ENCODE measurements around the gene IL17RE. TPM values are rescaled to one million over a fixed set of nuclear protein-coding genes. Genes with fewer than 3 reads are reported as not detected.
A peak's percentile ranks its signal among the peaks of the same experiment; 100 is the strongest.

Gene IL17RE
- total and polyA plus RNA-seq, 2 of the 13 experiments (the other 11 are each of a cell fraction or from before 2014, with no cell fraction given): 14.5 to 24.1 TPM

DNA sequence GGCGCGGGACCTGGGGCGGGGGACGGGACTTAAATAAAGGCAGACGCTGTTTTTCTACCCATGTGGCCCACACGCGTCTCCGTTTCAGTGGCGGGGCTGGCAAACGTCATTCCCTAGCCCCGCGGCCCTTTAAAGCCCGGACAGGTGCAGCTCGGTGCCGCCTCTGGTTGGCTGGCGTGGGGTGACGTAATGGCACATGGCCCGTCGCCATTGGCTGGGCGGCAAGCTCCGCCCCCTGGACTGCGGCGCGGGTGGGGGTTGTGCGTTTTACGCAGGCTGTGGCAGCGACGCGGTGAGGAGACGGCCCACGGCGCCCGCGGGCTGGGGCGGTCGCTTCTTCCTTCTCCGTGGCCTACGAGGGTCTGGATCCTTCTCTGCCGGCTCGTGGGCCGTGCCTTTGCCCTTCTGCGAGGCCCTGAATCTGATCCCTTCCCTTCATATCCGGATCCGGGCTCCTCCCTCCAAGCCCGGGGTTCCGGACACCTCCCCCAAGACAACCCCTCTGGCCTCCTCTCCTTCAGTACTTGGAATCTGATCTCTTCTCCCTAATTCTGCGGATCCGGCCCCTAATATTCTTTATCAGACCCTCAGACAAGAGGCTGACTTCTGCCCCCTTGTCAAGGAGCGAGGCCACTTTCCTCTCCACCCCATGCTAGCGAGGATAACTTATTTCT lies 31.1 kb downstream of the IL17RE start, which contains the start of gene CRELD1 (continued):
- TF ChIP-seq, protein P1, sequence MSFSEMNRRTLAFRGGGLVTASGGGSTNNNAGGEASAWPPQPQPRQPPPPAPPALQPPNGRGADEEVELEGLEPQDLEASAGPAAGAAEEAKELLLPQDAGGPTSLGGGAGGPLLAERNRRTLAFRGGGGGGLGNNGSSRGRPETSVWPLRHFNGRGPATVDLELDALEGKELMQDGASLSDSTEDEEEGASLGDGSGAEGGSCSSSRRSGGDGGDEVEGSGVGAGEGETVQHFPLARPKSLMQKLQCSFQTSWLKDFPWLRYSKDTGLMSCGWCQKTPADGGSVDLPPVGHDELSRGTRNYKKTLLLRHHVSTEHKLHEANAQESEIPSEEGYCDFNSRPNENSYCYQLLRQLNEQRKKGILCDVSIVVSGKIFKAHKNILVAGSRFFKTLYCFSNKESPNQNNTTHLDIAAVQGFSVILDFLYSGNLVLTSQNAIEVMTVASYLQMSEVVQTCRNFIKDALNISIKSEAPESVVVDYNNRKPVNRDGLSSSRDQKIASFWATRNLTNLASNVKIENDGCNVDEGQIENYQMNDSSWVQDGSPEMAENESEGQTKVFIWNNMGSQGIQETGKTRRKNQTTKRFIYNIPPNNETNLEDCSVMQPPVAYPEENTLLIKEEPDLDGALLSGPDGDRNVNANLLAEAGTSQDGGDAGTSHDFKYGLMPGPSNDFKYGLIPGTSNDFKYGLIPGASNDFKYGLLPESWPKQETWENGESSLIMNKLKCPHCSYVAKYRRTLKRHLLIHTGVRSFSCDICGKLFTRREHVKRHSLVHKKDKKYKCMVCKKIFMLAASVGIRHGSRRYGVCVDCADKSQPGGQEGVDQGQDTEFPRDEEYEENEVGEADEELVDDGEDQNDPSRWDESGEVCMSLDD (CRISPR knock-in tag; IDR thresholded peaks at IDR 0.05; ENCODE audit: borderline replicate concordance): no peak
- TF ChIP-seq CREB1 (IDR thresholded peaks at IDR 0.05) (peak; percentile 92), CREB1 (CRISPR knock-in tag; IDR thresholded peaks at IDR 0.05) (peak; percentile 93), ZNF234 (CRISPR knock-in tag; conservative IDR thresholded peaks at IDR 0.05) (no peak; the same call in 1 of the 2 replicates), TMF1 (CRISPR knock-in tag; IDR thresholded peaks at IDR 0.05; ENCODE audit: low read depth) (no peak), ZNF160 (CRISPR knock-in tag; IDR thresholded peaks at IDR 0.05) (peak; percentile 60), ZNF75D (CRISPR knock-in tag; IDR thresholded peaks at IDR 0.05; ENCODE audit: borderline replicate concordance) (no peak), ZNF775 (CRISPR knock-in tag; IDR thresholded peaks at IDR 0.05; ENCODE audit: borderline replicate concordance) (no peak), NFE2 (CRISPR knock-in tag; IDR thresholded peaks at IDR 0.05) (no peak), TGIF2 (CRISPR knock-in tag; IDR thresholded peaks at IDR 0.05) (no peak), CHD2 (IDR thresholded peaks at IDR 0.05; ENCODE audit: low read depth, low read length) (peak; percentile 44; the same call in 1 of the 2 replicates), FOXJ3 (CRISPR knock-in tag; IDR thresholded peaks at IDR 0.05; ENCODE audit: borderline replicate concordance) (peak; percentile 9; the same call in 1 of the 2 replicates), ISX (CRISPR knock-in tag; conservative IDR thresholded peaks at IDR 0.05) (no peak), ZNF788 (CRISPR knock-in tag; IDR thresholded peaks at IDR 0.05; ENCODE audit: borderline replicate concordance) (no peak), MLLT10 (CRISPR knock-in tag; IDR thresholded peaks at IDR 0.05) (no peak), SP1 (IDR thresholded peaks at IDR 0.05) (no peak), SP1 (CRISPR knock-in tag; IDR thresholded peaks at IDR 0.05) (peak; percentile 88), PLRG1 (conservative IDR thresholded peaks at IDR 0.05) (no peak), PHF20 (CRISPR knock-in tag; IDR thresholded peaks at IDR 0.05) (peak; percentile 46; the same call in 1 of the 2 replicates), AKAP8 (CRISPR knock-in tag; IDR thresholded peaks at IDR 0.05) (no peak), HMGA1 (CRISPR knock-in tag; conservative IDR thresholded peaks at IDR 0.05) (no peak), JUN (CRISPR knock-in tag; IDR thresholded peaks at IDR 0.05) (no peak)
- TF ChIP-seq, protein P2, sequence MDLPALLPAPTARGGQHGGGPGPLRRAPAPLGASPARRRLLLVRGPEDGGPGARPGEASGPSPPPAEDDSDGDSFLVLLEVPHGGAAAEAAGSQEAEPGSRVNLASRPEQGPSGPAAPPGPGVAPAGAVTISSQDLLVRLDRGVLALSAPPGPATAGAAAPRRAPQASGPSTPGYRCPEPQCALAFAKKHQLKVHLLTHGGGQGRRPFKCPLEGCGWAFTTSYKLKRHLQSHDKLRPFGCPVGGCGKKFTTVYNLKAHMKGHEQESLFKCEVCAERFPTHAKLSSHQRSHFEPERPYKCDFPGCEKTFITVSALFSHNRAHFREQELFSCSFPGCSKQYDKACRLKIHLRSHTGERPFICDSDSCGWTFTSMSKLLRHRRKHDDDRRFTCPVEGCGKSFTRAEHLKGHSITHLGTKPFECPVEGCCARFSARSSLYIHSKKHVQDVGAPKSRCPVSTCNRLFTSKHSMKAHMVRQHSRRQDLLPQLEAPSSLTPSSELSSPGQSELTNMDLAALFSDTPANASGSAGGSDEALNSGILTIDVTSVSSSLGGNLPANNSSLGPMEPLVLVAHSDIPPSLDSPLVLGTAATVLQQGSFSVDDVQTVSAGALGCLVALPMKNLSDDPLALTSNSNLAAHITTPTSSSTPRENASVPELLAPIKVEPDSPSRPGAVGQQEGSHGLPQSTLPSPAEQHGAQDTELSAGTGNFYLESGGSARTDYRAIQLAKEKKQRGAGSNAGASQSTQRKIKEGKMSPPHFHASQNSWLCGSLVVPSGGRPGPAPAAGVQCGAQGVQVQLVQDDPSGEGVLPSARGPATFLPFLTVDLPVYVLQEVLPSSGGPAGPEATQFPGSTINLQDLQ (CRISPR knock-in tag; IDR thresholded peaks at IDR 0.05): no peak
- TF ChIP-seq, protein P3, sequence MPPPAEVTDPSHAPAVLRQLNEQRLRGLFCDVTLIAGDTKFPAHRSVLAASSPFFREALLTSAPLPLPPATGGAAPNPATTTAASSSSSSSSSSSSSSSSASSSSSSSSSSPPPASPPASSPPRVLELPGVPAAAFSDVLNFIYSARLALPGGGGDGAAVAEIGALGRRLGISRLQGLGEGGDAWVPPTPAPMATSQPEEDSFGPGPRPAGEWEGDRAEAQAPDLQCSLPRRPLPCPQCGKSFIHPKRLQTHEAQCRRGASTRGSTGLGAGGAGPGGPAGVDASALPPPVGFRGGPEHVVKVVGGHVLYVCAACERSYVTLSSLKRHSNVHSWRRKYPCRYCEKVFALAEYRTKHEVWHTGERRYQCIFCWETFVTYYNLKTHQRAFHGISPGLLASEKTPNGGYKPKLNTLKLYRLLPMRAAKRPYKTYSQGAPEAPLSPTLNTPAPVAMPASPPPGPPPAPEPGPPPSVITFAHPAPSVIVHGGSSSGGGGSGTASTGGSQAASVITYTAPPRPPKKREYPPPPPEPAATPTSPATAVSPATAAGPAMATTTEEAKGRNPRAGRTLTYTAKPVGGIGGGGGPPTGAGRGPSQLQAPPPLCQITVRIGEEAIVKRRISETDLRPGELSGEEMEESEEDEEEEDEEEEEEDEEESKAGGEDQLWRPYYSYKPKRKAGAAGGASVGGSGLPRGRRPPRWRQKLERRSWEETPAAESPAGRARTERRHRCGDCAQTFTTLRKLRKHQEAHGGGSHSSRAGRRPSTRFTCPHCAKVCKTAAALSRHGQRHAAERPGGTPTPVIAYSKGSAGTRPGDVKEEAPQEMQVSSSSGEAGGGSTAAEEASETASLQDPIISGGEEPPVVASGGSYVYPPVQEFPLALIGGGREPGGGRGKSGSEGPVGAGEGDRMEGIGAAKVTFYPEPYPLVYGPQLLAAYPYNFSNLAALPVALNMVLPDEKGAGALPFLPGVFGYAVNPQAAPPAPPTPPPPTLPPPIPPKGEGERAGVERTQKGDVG (CRISPR knock-in tag; IDR thresholded peaks at IDR 0.05; ENCODE audit: borderline replicate concordance): no peak

All from HepG2 (cell line).